H9 (cell line): ENCODE results near the gene WBP1L. TPM values are rescaled to one million over a fixed set of nuclear protein-coding genes. Genes with fewer than 3 reads are reported as not detected.

Experiments used
- DNase-seq: peaks from one replicate; pipeline ENCODE4 v3.0.0-alpha.2; 2017
- H2AFZ ChIP-seq: one replicate; pipeline ENCODE4 v1.6.1; 2013; ENCODE audit warnings: mild to moderate bottlenecking, low read length, control low read depth, moderate library complexity
- H2AK5ac ChIP-seq: 2 replicates; pipeline ENCODE4 v1.6.1; 2013; ENCODE audit warnings: low read length, control low read depth, mixed read lengths; ENCODE audit not compliant: insufficient read length
- H2BK120ac ChIP-seq: one replicate; pipeline ENCODE4 v1.6.1; 2013; ENCODE audit warnings: low read depth, mild to moderate bottlenecking, low read length, control low read depth, inconsistent platforms; ENCODE audit not compliant: poor library complexity, severe bottlenecking
- H2BK12ac ChIP-seq: 2 replicates; pipeline ENCODE4 v1.6.1; 2013; ENCODE audit warnings: low read length, control low read depth, mixed read lengths, low read depth; ENCODE audit not compliant: insufficient read length
- H2BK15ac ChIP-seq: 2 replicates; pipeline ENCODE4 v1.6.1; 2013; ENCODE audit warnings: low read depth, low read length, control low read depth
- H2BK20ac ChIP-seq: one replicate; pipeline ENCODE4 v1.6.1; 2013; ENCODE audit warnings: low read depth, mild to moderate bottlenecking, low read length, control low read depth, inconsistent platforms; ENCODE audit not compliant: poor library complexity, severe bottlenecking
- H2BK5ac ChIP-seq: 2 replicates; pipeline ENCODE4 v1.6.1; 2013; ENCODE audit warnings: low read length, control low read depth, mixed read lengths; ENCODE audit not compliant: insufficient read length
- H3K14ac ChIP-seq: 2 replicates; pipeline ENCODE4 v1.6.1; 2013; ENCODE audit warnings: low read length, control low read depth; ENCODE audit not compliant: insufficient read depth
- H3K18ac ChIP-seq: 2 replicates; pipeline ENCODE4 v1.6.1; 2013; ENCODE audit warnings: low read depth, mild to moderate bottlenecking, mixed read lengths, low read length, control low read depth; ENCODE audit not compliant: insufficient read length
- H3K23ac ChIP-seq: 2 replicates; pipeline ENCODE4 v1.6.1; 2013; ENCODE audit warnings: low read length, control low read depth, mixed read lengths, low read depth; ENCODE audit not compliant: insufficient read length
- H3K23me2 ChIP-seq: 2 replicates; pipeline ENCODE4 v1.6.1; 2013; ENCODE audit warnings: low read depth, mild to moderate bottlenecking, mixed read lengths, low read length, control low read depth; ENCODE audit not compliant: insufficient read length, poor library complexity, severe bottlenecking
- H3K27ac ChIP-seq: 2 replicates; pipeline ENCODE4 v1.5.1; 2013; ENCODE audit warnings: low read length, control low read depth, mixed read lengths, low read depth; ENCODE audit not compliant: insufficient read length
- H3K27me3 ChIP-seq: 2 replicates; pipeline ENCODE4 v1.6.1; 2013; ENCODE audit warnings: low read length, control low read depth, inconsistent platforms; ENCODE audit not compliant: insufficient read depth
- H3K4ac ChIP-seq: 2 replicates; pipeline ENCODE4 v1.6.1; 2013; ENCODE audit warnings: low read depth, mild to moderate bottlenecking, control low read depth, inconsistent platforms, low read length, moderate library complexity
- H3K4me1 ChIP-seq: 2 replicates; pipeline ENCODE4 v1.6.1; 2013; ENCODE audit warnings: low read length, control low read depth, inconsistent platforms; ENCODE audit not compliant: insufficient read depth
- H3K4me2 ChIP-seq: 2 replicates; pipeline ENCODE4 v1.6.1; 2013; ENCODE audit warnings: low read length, control low read depth, mixed read lengths; ENCODE audit not compliant: insufficient read length, insufficient read depth
- H3K56ac ChIP-seq: 2 replicates; pipeline ENCODE4 v1.6.1; 2013; ENCODE audit warnings: low read depth, mild to moderate bottlenecking, mixed read lengths, low read length, control low read depth; ENCODE audit not compliant: insufficient read length
- H3K79me1 ChIP-seq: 2 replicates; pipeline ENCODE4 v1.6.1; 2013; ENCODE audit warnings: low read depth, mild to moderate bottlenecking, moderate library complexity, low read length, control low read depth, inconsistent platforms; ENCODE audit not compliant: insufficient read depth, poor library complexity, severe bottlenecking
- H3K79me2 ChIP-seq: 2 replicates; pipeline ENCODE4 v1.6.1; 2013; ENCODE audit warnings: low read length, control low read depth, inconsistent platforms; ENCODE audit not compliant: insufficient read depth
- H3K9ac ChIP-seq: 2 replicates; pipeline ENCODE4 v1.6.1; 2013; ENCODE audit warnings: low read length, control low read depth, mixed read lengths; ENCODE audit not compliant: insufficient read length; ENCODE audit errors: extremely low read depth
- H3K9me3 ChIP-seq: one replicate; pipeline ENCODE4 v1.6.1; 2013; ENCODE audit warnings: low read depth, low read length, inconsistent platforms; ENCODE audit not compliant: control insufficient read depth
- H3T11ph ChIP-seq: one replicate; pipeline ENCODE4 v1.6.1; 2013; ENCODE audit warnings: mild to moderate bottlenecking, low read length, control low read depth, inconsistent platforms
- H4K20me1 ChIP-seq: one replicate; pipeline ENCODE4 v1.6.1; 2013; ENCODE audit not compliant: control insufficient read depth, insufficient read length, insufficient read depth
- H4K5ac ChIP-seq: 2 replicates; pipeline ENCODE4 v1.6.1; 2013; ENCODE audit warnings: low read depth, mild to moderate bottlenecking, mixed read lengths, low read length, control low read depth; ENCODE audit not compliant: insufficient read length
- H4K8ac ChIP-seq: replicated peaks from 2 replicates; pipeline ENCODE4 v1.6.1; 2013; ENCODE audit warnings: low read length, control low read depth, mixed read lengths, low read depth; ENCODE audit not compliant: insufficient read length
- H4K91ac ChIP-seq: 2 replicates; pipeline ENCODE4 v1.6.1; 2013; ENCODE audit warnings: low read depth, mild to moderate bottlenecking, moderate library complexity, mixed read lengths, low read length, control low read depth; ENCODE audit not compliant: insufficient read length
- H3K27ac Mint-ChIP-seq, 3 experiments: 2 replicates in 2 of 3; 3 replicates in 1 of 3; pipeline ENCODE4 v1.8.0; 2020 to 2021; ENCODE audit warnings: mixed read lengths in 3 of 3, mild to moderate bottlenecking in 1 of 3, moderate library complexity in 1 of 3
- H3K27me3 Mint-ChIP-seq: 2 replicates; pipeline ENCODE4 v1.8.0; 2021; ENCODE audit warnings: low read depth, mild to moderate bottlenecking, moderate library complexity, mixed read lengths
- H3K36me3 Mint-ChIP-seq, 3 experiments: 2 replicates in 2 of 3; 3 replicates in 1 of 3; pipeline ENCODE4 v1.8.0; 2020 to 2021; ENCODE audit warnings: low read depth in 3 of 3, mixed read lengths in 3 of 3; ENCODE audit not compliant: insufficient read depth in 1 of 3
- H3K4me1 Mint-ChIP-seq, 2 experiments: 2 replicates each; pipeline ENCODE4 v1.8.0; 2020; ENCODE audit warnings: mixed read lengths in 2 of 2
- H3K4me3 Mint-ChIP-seq, 2 experiments: 2 replicates in 1 of 2; 3 replicates in 1 of 2; pipeline ENCODE4 v1.8.0; 2020 to 2021; ENCODE audit warnings: mild to moderate bottlenecking in 2 of 2, mixed read lengths in 2 of 2, moderate library complexity in 1 of 2
- H3K9me3 Mint-ChIP-seq, 2 experiments: 2 replicates in 1 of 2; 3 replicates in 1 of 2; pipeline ENCODE4 v1.8.0; 2020; ENCODE audit warnings: mild to moderate bottlenecking in 2 of 2, mixed read lengths in 2 of 2, moderate library complexity in 1 of 2
- CTCF ChIP-seq: fragments of 200-600 bp; sonication (generic); conservative IDR thresholded peaks from 3 replicates; pipeline ENCODE4 v1.8.0; 2021; ENCODE audit warnings: antibody characterized with exemption, mild to moderate bottlenecking
- WGBS: extraction: QIAGEN DNeasy Blood & Tissue Kit; methylation state at CpG from one replicate; pipeline ENCODE4 v1.1.7; 2013; ENCODE audit warnings: missing lambda C conversion rate, low lambda C conversion rate, mixed read lengths; ENCODE audit not compliant: insufficient read length; ENCODE audit errors: extremely low coverage; 5-methylcytosine and 5-hydroxymethylcytosine counted together
- total RNA-seq: library from RNA; stranded (reverse); gene quantifications from 2 replicates; pipeline ENCODE4 v1.2.1, GENCODE V29; 2021

Gene WBP1L
- total RNA-seq, 1 experiment from 2014 or later: 23.8 TPM

DNA sequence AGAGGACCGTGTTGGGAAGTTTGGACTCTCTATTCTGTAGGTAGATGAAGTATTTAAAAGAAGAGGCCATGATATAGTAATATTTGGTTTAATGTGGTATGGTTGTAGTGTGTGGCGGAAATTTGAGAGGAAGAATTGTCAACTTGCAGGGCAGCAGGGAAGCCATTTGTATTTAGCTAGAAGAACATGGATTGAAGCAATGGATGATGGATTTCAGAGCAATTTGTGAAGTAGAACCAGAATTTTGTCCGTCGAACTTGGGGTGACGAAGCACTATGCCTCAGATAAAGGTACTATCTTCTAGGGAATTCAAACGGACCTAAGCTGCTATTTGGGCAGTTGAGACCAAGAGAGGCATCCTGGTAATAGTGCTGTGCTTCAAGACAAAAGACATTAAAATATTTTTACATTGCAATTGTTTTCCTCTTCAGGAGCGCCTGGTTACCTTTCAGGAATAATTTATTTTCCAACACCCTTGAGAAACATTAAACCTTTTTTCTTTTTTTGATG, 615 bp upstream of the WBP1L start:
- H3K14ac ChIP-seq: no peak overlapping the region
- H2AK5ac ChIP-seq: no peak overlapping the region
- no peak overlapping the region for H2BK5ac ChIP-seq
- no peak for DNase-seq
- H3K9ac ChIP-seq: no peak overlapping the region
- H4K91ac ChIP-seq: no peak overlapping the region
- Mint-ChIP-seq H3K4me3 (peak overlapping the region; percentile 91 to 92), H3K36me3 (peaks cover 0 to 4% (median 0%) of the 10 kb centered on the region in 3 experiments; a peak in 2 of 7 replicates), H3K27me3 (peaks cover 2% of the 10 kb centered on the region), H3K4me1 (peaks cover 26 to 31% of the 10 kb centered on the region in 2 experiments), H3K9me3 (peaks cover 0 to 3% of the 10 kb centered on the region in 2 experiments; a peak in 1 of 5 replicates), H3K27ac (peak overlapping the region; percentile 6 to 77 (median 76); a peak in 6 of 7 replicates)
- no peak overlapping the region for H2AFZ ChIP-seq
- peak overlapping the region; percentile 35 for H3K4me2 ChIP-seq
- no peak overlapping the region for H2BK15ac ChIP-seq
- H3K27me3 ChIP-seq: no peaks in the 10 kb centered on the region
- H3K23me2 ChIP-seq: peaks cover 10% of the 10 kb centered on the region
- no peak for TF ChIP-seq CTCF
- peaks cover 4% of the 10 kb centered on the region; the same call in 1 of the 2 replicates for H3K4me1 ChIP-seq
- H2BK120ac ChIP-seq: no peak overlapping the region
- no peaks in the 10 kb centered on the region for H3K79me1 ChIP-seq
- H4K5ac ChIP-seq: no peak overlapping the region
- H3K4ac ChIP-seq: no peak overlapping the region
- H4K20me1 ChIP-seq: no peaks in the 10 kb centered on the region
- WGBS: 100% methylated on average over 2 of the region's 7 CpGs
- peak overlapping the region; percentile 21 for H3T11ph ChIP-seq
- no peaks in the 10 kb centered on the region; the same call in 1 of the 2 replicates for H3K79me2 ChIP-seq
- H2BK20ac ChIP-seq: no peak overlapping the region
- H3K9me3 ChIP-seq: no peaks in the 10 kb centered on the region
- H2BK12ac ChIP-seq: no peak overlapping the region
- H3K56ac ChIP-seq: no peak overlapping the region
- H3K27ac ChIP-seq: no peak overlapping the region
- no peak overlapping the region for H4K8ac ChIP-seq
- H3K18ac ChIP-seq: no peak overlapping the region
- H3K23ac ChIP-seq: no peak overlapping the region
